ENCODE results near the gene CDC73. TPM values are rescaled to one million over a fixed set of nuclear protein-coding genes. Genes with fewer than 3 reads are reported as not detected.

CDC73 gene
- total RNA-seq, 1 experiment from 2014 or later, result 63.2 TPM

DNA sequence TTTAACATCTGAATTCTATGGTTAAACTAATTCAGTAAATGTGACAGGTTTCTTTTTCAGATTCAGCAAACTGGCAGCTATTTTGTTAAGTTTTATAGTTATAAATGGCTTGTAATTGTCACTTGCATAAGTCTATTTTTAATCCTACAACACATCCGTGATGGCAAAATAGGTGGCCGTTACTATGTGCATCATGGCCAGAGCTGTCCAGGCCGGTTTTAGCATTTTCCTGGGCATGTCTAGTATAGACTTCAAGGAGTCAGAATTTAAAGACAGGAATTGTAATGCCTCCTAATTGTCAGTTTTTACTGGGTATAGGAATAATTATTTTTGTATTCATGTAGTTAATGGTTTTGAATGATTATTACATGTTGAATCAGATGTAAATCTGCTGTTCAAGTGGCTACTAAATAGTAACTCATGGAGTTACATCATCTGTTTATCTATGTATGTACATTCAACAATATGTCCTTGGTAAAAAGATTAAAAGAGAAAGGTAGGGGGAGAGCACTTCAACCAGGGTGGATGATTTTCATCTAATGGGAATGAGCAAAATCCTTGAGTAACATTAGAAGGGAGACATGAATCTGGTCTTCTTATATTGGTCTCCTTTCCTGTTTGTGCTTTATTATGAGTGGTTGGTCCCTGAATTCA is 67.7 kb downstream of the CDC73 start:
- Histone ChIP-seq H3K9me2 (ENCODE audit: insufficient read depth) (no peaks in the 10 kb centered on the region), H3K27me3 (ENCODE audit: insufficient read depth, low read length) (no peaks in the 10 kb centered on the region), H2AFZ (ENCODE audit: low read depth, low read length, poor library complexity, severe bottlenecking) (no peak overlapping the region), H3K36me3 (ENCODE audit: control insufficient read depth in 1 of 2, insufficient read depth in 2 of 2, low read length in 2 of 2) (no peaks in the 10 kb centered on the region), H3K4me1 (ENCODE audit: control insufficient read depth in 1 of 2, insufficient read depth in 2 of 2, low read length in 2 of 2) (no peaks in the 10 kb centered on the region), H3K27ac (ENCODE audit: low read depth, low read length) (no peak overlapping the region), H3K4me3 (replicated peaks in 1 of 2; ENCODE audit: low read depth in 1 of 2, low read length in 2 of 2) (no peak overlapping the region), H3K9me3 (ENCODE audit: control insufficient read depth in 1 of 2, insufficient read depth in 1 of 2, low read depth in 1 of 2, low read length in 2 of 2) (no peaks in the 10 kb centered on the region), H4K20me1 (ENCODE audit: insufficient read depth) (peaks cover 19% of the 10 kb centered on the region), H3K79me2 (ENCODE audit: insufficient read depth, low read length) (peaks cover 86% of the 10 kb centered on the region), H3K4me2 (ENCODE audit: low read length) (no peak overlapping the region), H3K9ac (ENCODE audit: low read length) (no peak overlapping the region)
- DNase-seq (ENCODE audit: low read depth, low spot score) (no peak), ATAC-seq (no peak)
- ChIA-PET POLR2A (interaction anchor here (1.0 kb wide), 1 partner anchor 9 kb away, joined by 3 read pairs; no protein-coding TSS in a partner anchor), RAD21 (ENCODE audit: low non-redundant PET in 1 of 2, low total read pairs in 2 of 2, uncharacterized antibody in 2 of 2, unreplicated experiment in 2 of 2) (no interaction called here), CTCF (interaction anchor here (0.6 to 1.5 kb wide), 6 partner anchors 12 to 396 kb away, joined by 3 to 9 read pairs (median 4); no protein-coding TSS in a partner anchor)
- no peak for TF ChIP-seq JUND (IDR thresholded peaks at IDR 0.05)
- TF ChIP-seq POLR2AphosphoS5 (IDR thresholded peaks at IDR 0.05; ENCODE audit: low read depth, low read length), result no peak
- TF ChIP-seq, protein P1, sequence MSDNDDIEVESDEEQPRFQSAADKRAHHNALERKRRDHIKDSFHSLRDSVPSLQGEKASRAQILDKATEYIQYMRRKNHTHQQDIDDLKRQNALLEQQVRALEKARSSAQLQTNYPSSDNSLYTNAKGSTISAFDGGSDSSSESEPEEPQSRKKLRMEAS (IDR thresholded peaks at IDR 0.05), result no peak
- TF ChIP-seq YY1 (IDR thresholded peaks at IDR 0.05; ENCODE audit: extremely low read depth, insufficient replicate concordance, low read depth, low read length), result no peak
- TF ChIP-seq, protein P2, sequence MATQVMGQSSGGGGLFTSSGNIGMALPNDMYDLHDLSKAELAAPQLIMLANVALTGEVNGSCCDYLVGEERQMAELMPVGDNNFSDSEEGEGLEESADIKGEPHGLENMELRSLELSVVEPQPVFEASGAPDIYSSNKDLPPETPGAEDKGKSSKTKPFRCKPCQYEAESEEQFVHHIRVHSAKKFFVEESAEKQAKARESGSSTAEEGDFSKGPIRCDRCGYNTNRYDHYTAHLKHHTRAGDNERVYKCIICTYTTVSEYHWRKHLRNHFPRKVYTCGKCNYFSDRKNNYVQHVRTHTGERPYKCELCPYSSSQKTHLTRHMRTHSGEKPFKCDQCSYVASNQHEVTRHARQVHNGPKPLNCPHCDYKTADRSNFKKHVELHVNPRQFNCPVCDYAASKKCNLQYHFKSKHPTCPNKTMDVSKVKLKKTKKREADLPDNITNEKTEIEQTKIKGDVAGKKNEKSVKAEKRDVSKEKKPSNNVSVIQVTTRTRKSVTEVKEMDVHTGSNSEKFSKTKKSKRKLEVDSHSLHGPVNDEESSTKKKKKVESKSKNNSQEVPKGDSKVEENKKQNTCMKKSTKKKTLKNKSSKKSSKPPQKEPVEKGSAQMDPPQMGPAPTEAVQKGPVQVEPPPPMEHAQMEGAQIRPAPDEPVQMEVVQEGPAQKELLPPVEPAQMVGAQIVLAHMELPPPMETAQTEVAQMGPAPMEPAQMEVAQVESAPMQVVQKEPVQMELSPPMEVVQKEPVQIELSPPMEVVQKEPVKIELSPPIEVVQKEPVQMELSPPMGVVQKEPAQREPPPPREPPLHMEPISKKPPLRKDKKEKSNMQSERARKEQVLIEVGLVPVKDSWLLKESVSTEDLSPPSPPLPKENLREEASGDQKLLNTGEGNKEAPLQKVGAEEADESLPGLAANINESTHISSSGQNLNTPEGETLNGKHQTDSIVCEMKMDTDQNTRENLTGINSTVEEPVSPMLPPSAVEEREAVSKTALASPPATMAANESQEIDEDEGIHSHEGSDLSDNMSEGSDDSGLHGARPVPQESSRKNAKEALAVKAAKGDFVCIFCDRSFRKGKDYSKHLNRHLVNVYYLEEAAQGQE (IDR thresholded peaks at IDR 0.05; ENCODE audit: low read depth), result no peak
- TF ChIP-seq SIN3A (IDR thresholded peaks at IDR 0.05; ENCODE audit: low read depth), result no peak
- TF ChIP-seq ZNF274 (IDR thresholded peaks at IDR 0.05; ENCODE audit: low read depth, low read length), result no peak
- TF ChIP-seq, protein P3, sequence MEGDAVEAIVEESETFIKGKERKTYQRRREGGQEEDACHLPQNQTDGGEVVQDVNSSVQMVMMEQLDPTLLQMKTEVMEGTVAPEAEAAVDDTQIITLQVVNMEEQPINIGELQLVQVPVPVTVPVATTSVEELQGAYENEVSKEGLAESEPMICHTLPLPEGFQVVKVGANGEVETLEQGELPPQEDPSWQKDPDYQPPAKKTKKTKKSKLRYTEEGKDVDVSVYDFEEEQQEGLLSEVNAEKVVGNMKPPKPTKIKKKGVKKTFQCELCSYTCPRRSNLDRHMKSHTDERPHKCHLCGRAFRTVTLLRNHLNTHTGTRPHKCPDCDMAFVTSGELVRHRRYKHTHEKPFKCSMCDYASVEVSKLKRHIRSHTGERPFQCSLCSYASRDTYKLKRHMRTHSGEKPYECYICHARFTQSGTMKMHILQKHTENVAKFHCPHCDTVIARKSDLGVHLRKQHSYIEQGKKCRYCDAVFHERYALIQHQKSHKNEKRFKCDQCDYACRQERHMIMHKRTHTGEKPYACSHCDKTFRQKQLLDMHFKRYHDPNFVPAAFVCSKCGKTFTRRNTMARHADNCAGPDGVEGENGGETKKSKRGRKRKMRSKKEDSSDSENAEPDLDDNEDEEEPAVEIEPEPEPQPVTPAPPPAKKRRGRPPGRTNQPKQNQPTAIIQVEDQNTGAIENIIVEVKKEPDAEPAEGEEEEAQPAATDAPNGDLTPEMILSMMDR (IDR thresholded peaks at IDR 0.05 in 2 of 3, conservative IDR thresholded peaks at IDR 0.05 in 1 of 3; ENCODE audit: borderline replicate concordance in 1 of 3, insufficient read depth in 1 of 3, low read depth in 2 of 3, low read length in 2 of 3), result no peak
- TF ChIP-seq, protein P4, sequence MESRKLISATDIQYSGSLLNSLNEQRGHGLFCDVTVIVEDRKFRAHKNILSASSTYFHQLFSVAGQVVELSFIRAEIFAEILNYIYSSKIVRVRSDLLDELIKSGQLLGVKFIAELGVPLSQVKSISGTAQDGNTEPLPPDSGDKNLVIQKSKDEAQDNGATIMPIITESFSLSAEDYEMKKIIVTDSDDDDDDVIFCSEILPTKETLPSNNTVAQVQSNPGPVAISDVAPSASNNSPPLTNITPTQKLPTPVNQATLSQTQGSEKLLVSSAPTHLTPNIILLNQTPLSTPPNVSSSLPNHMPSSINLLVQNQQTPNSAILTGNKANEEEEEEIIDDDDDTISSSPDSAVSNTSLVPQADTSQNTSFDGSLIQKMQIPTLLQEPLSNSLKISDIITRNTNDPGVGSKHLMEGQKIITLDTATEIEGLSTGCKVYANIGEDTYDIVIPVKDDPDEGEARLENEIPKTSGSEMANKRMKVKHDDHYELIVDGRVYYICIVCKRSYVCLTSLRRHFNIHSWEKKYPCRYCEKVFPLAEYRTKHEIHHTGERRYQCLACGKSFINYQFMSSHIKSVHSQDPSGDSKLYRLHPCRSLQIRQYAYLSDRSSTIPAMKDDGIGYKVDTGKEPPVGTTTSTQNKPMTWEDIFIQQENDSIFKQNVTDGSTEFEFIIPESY (IDR thresholded peaks at IDR 0.05; ENCODE audit: extremely low read depth, insufficient replicate concordance, low read length), result no peak
- TF ChIP-seq FOSL1 (IDR thresholded peaks at IDR 0.05; ENCODE audit: low read depth), result no peak
- TF ChIP-seq EZH2 (IDR thresholded peaks at IDR 0.05), result no peak
- TF ChIP-seq ELF1 (IDR thresholded peaks at IDR 0.05; ENCODE audit: borderline replicate concordance, low read depth), result no peak
- no peak for TF ChIP-seq EGR1 (IDR thresholded peaks at IDR 0.05; ENCODE audit: low read depth)
- TF ChIP-seq SRF (IDR thresholded peaks at IDR 0.05; ENCODE audit: low read depth), result no peak
- TF ChIP-seq POLR2A (IDR thresholded peaks at IDR 0.05; ENCODE audit: borderline replicate concordance, extremely low read depth, insufficient read depth, insufficient read length), result no peak
- no peak for TF ChIP-seq ZFX (IDR thresholded peaks at IDR 0.05)
- TF ChIP-seq SP1 (IDR thresholded peaks at IDR 0.05; ENCODE audit: low read depth), result no peak
- TF ChIP-seq, protein P5, sequence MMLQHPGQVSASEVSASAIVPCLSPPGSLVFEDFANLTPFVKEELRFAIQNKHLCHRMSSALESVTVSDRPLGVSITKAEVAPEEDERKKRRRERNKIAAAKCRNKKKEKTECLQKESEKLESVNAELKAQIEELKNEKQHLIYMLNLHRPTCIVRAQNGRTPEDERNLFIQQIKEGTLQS (IDR thresholded peaks at IDR 0.05), result no peak
- BruUV-seq (replicated peaks), result no TSS peak
- intact Hi-C loops (cut with micrococcal nuclease), result loop anchor here (10.0 kb wide), 1 partner anchor 565 kb away; no protein-coding TSS in a partner anchor

Measured in HCT116 (cell line).